Measurements from ENCODE around the gene DDT. TPM values are rescaled to one million over a fixed set of nuclear protein-coding genes. Genes with fewer than 3 reads are reported as not detected.
"Not testable (repeated sequence)": the region's sequence is repeated elsewhere in the genome, so short reads cannot be mapped to it uniquely, and the experiment has no call there.

The DDT gene
- total RNA-seq, 1 experiment from 2014 or later, result 137 TPM

DNA sequence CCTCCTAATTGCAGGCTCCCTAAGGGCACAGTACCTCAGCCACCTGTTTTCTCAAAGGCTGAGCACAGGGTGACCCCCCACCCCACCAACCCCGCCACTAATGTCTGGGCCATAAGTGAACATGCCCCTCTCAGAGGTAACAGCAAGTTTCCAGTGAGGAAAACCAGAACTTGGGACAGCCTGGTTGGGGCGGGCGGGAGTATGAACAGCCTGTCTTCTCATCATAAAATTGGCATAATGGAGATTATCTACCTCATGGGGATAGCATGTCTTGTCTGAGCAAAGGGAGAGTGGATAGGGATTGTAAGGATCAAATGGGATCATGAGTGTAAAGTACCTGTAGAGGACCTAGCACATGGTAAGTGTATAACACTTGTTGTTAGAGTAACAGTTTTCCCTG, 2.3 kb downstream of the DDT start:
- in situ Hi-C loops (cut with HindIII; ENCODE audit: low pct_unique_long_range_greater_than_20kb, low sequenced_read_pairs); H3K9me3 ChIP-seq (ENCODE audit: control insufficient read depth, insufficient read depth, low read depth, low read length); H3K27ac ChIP-seq (ENCODE audit: low read length); H3K4me3 ChIP-seq (ENCODE audit: low read depth in 2 of 2, low read length in 2 of 2); ATAC-seq; H3K4me1 ChIP-seq (ENCODE audit: control insufficient read depth, insufficient read depth, low read length); DNase-seq (ENCODE audit: low read depth, low spot score); CTCF ChIA-PET; BruUV-seq (replicated peaks); H3K27me3 ChIP-seq (ENCODE audit: control insufficient read depth, insufficient read depth, low read length); intact Hi-C loops (cut with micrococcal nuclease; ENCODE audit: unreplicated experiment); H3K36me3 ChIP-seq (ENCODE audit: control insufficient read depth, insufficient read depth, low read length): not testable (repeated sequence)
- POLR2A ChIA-PET, result interaction anchor here (0.5 kb wide), 1 partner anchor 90 kb away, joined by 7 read pairs; no protein-coding TSS in a partner anchor

- in situ Hi-C loops (cut with HindIII; ENCODE audit: low pct_unique_long_range_greater_than_20kb, low sequenced_read_pairs), result no loop called here
- ChIA-PET POLR2A (interaction anchor here (0.5 kb wide), 1 partner anchor 91 kb away, joined by 7 read pairs; no protein-coding TSS in a partner anchor), CTCF (interaction anchor here (0.6 to 1.2 kb wide), 2 partner anchors 41 to 77 kb away, joined by 3 read pairs; partner anchors contain the start of gene MIF)
- no TSS peak for BruUV-seq (replicated peaks)
- no peak overlapping the region for H3K27ac ChIP-seq (ENCODE audit: low read length)
- no peak overlapping the region for H3K4me3 ChIP-seq (ENCODE audit: low read depth in 2 of 2, low read length in 2 of 2)
- no peak for TF ChIP-seq REST (IDR thresholded peaks at IDR 0.05; ENCODE audit: insufficient read depth in 1 of 2, low read depth in 2 of 2, low read length in 1 of 2)
- TF ChIP-seq, protein P1, sequence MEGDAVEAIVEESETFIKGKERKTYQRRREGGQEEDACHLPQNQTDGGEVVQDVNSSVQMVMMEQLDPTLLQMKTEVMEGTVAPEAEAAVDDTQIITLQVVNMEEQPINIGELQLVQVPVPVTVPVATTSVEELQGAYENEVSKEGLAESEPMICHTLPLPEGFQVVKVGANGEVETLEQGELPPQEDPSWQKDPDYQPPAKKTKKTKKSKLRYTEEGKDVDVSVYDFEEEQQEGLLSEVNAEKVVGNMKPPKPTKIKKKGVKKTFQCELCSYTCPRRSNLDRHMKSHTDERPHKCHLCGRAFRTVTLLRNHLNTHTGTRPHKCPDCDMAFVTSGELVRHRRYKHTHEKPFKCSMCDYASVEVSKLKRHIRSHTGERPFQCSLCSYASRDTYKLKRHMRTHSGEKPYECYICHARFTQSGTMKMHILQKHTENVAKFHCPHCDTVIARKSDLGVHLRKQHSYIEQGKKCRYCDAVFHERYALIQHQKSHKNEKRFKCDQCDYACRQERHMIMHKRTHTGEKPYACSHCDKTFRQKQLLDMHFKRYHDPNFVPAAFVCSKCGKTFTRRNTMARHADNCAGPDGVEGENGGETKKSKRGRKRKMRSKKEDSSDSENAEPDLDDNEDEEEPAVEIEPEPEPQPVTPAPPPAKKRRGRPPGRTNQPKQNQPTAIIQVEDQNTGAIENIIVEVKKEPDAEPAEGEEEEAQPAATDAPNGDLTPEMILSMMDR (IDR thresholded peaks at IDR 0.05), result no peak
- TF ChIP-seq POLR2AphosphoS5 (IDR thresholded peaks at IDR 0.05; ENCODE audit: low read depth, low read length), result no peak
- TF ChIP-seq SIN3A (IDR thresholded peaks at IDR 0.05; ENCODE audit: borderline replicate concordance, insufficient read depth, low read depth, low read length), result no peak
- no peak for TF ChIP-seq TCF7L2 (IDR thresholded peaks at IDR 0.05; ENCODE audit: low read depth, low read length)
- H3K4me1 ChIP-seq (ENCODE audit: control insufficient read depth, insufficient read depth, low read length), result no peaks in the 10 kb centered on the region
- DNase-seq (ENCODE audit: low read depth, low spot score) (no peak), ATAC-seq (no peak)
- no peaks in the 10 kb centered on the region for H3K9me3 ChIP-seq (ENCODE audit: control insufficient read depth, insufficient read depth, low read depth, low read length)
- H3K36me3 ChIP-seq (ENCODE audit: control insufficient read depth, insufficient read depth, low read length), result no peaks in the 10 kb centered on the region
- H3K27me3 ChIP-seq (ENCODE audit: control insufficient read depth, insufficient read depth, low read length), result no peaks in the 10 kb centered on the region
- intact Hi-C loops (cut with micrococcal nuclease; ENCODE audit: unreplicated experiment), result no loop called here
Observed at GRCh38 chr22:23970816-23971486, 3.3 kb downstream of the DDT start.

DNA sequence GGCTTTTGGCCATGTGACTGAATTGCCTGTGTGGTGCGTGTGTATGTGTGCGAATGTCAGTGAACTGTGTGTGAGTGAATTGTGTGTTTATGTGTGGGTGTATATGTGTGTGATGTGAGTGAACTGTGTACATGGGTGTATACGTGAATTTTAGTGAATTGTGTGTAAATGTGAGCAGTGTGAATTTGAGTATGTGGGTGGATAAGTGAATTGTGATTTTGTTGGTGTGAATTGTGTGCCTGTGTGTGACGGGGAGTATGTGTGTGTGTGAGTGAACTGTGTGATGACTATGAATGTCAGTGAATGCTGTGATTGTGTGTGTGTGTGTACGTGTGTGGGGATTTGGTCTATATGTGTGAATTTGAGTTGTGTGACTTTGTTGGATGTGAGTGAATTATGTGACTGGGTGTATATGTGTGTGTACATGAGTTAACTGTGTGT, 4.0 kb downstream of the DDT start:
- TF ChIP-seq POLR2AphosphoS5 (IDR thresholded peaks at IDR 0.05; ENCODE audit: low read depth, low read length) (no peak), REST (IDR thresholded peaks at IDR 0.05; ENCODE audit: insufficient read depth in 1 of 2, low read depth in 2 of 2, low read length in 1 of 2) (no peak), SIN3A (IDR thresholded peaks at IDR 0.05; ENCODE audit: borderline replicate concordance, insufficient read depth, low read depth, low read length) (no peak), TCF7L2 (IDR thresholded peaks at IDR 0.05; ENCODE audit: low read depth, low read length) (no peak)
- TF ChIP-seq, protein P1 (IDR thresholded peaks at IDR 0.05), result no peak
- H3K27me3 ChIP-seq (ENCODE audit: control insufficient read depth, insufficient read depth, low read length), result no peaks in the 10 kb centered on the region
- no peak overlapping the region for H3K4me3 ChIP-seq (ENCODE audit: low read depth in 2 of 2, low read length in 2 of 2)
- in situ Hi-C loops (cut with HindIII; ENCODE audit: low pct_unique_long_range_greater_than_20kb, low sequenced_read_pairs) (no loop called here), intact Hi-C loops (cut with micrococcal nuclease; ENCODE audit: unreplicated experiment) (no loop called here)
- BruUV-seq (replicated peaks), result no TSS peak
- no peaks in the 10 kb centered on the region for H3K36me3 ChIP-seq (ENCODE audit: control insufficient read depth, insufficient read depth, low read length)
- ChIA-PET POLR2A (no interaction called here), CTCF (no interaction called here)
- DNase-seq (ENCODE audit: low read depth, low spot score) (no peak), ATAC-seq (no peak)
- no peaks in the 10 kb centered on the region for H3K9me3 ChIP-seq (ENCODE audit: control insufficient read depth, insufficient read depth, low read depth, low read length)
- H3K27ac ChIP-seq (ENCODE audit: low read length), result no peak overlapping the region
- no peaks in the 10 kb centered on the region for H3K4me1 ChIP-seq (ENCODE audit: control insufficient read depth, insufficient read depth, low read length)
